GF-D8 (cell line): ENCODE data around the gene CCT8L2.
"Not testable (repeated sequence)": the region's sequence is repeated elsewhere in the genome, so short reads cannot be mapped to it uniquely, and the experiment has no call there.

Source experiments
- DNase-seq: peaks from one replicate; lab custom pipeline; 2025; lab: John Stamatoyannopoulos, UW

CCT8L2 gene

GRCh38 chr22:16559056-16559955 lies 33.3 kb downstream of the CCT8L2 start:
- no peak for DNase-seq

GRCh38 chr22:16558376-16558945 lies 34.1 kb downstream of the CCT8L2 start:
- DNase-seq: not testable (repeated sequence)

GRCh38 chr22:16557511-16557910 lies 35.1 kb downstream of the CCT8L2 start:
- not testable (repeated sequence) for DNase-seq

- DNase-seq: not testable (repeated sequence)
These were observed 37.3 kb downstream of the CCT8L2 start for GRCh38 chr22:16555077-16555994.

DNA sequence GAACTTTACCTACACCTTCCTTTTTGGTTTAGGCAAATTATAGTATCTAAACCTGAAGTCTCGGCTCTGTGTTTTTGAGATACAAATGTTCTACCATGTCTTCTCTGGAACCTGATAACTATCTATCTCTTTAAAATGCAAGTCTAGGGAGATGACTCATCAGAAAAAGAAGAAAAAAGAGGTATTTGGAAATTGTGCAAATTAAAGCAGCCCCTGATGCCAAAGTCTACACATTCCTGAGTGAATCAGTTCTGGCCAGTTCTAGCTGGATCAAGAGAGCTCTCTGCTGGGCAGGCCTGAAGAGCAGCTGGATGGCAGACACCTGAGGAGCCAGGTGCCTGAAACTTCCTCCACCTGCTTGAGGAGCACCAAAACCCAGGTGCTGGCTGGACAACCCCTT lies 49.3 kb downstream of the CCT8L2 start:
- DNase-seq: not testable (repeated sequence)
